Bronchial epithelial cell (primary cell): ENCODE data around the gene TAF6L. TPM values are rescaled to one million over a fixed set of nuclear protein-coding genes. Genes with fewer than 3 reads are reported as not detected.
A peak's percentile ranks its signal among the peaks of the same experiment; 100 is the strongest.

Experiments
- DNase-seq: peaks from one replicate; pipeline ENCODE4 v3.0.0-alpha.2; 2010; ENCODE audit warnings: low read depth
- FAIRE-seq: peaks from 2 replicates; lab custom pipeline; 2011; peaks lifted over from hg19 to GRCh38; lab: Jason Lieb, UNC
- H3K27me3 ChIP-seq: 2 replicates; pipeline ENCODE4 v1.5.1; 2011; ENCODE audit warnings: low read length; ENCODE audit not compliant: control insufficient read depth, insufficient read depth
- H3K36me3 ChIP-seq: 2 replicates; pipeline ENCODE4 v1.5.1; 2011; ENCODE audit warnings: low read length; ENCODE audit not compliant: control insufficient read depth, insufficient read depth
- H3K4me3 ChIP-seq: 2 replicates; pipeline ENCODE4 v1.5.1; 2011; ENCODE audit warnings: mild to moderate bottlenecking, low read depth, low read length, control low read depth
- CTCF ChIP-seq: IDR thresholded peaks from 2 replicates; pipeline ENCODE4 v1.5.1; 2011; ENCODE audit warnings: mild to moderate bottlenecking, moderate library complexity, low read length, control low read depth, inconsistent platforms; ENCODE audit not compliant: insufficient read depth, severe bottlenecking
- total RNA-seq: library from RNA; depleted of rRNA; stranded (reverse); fragments of >200 nt; gene quantifications from 2 replicates; pipeline ENCODE4 v1.2.1, GENCODE V29; 2014

TAF6L gene
- total RNA-seq, 1 donor from 2014 or later: 17.1 TPM

GRCh38 chr11:62787005-62787759, 16.0 kb downstream of the TAF6L start, which contains the start of gene TMEM179B:
Gene TMEM179B (plus strand): TSS chr11:62787402. CDS start chr11:62787432, 30 bp downstream.
- DNase-seq (peak; percentile 96), FAIRE-seq (no peak)
- peak; percentile 87 for TF ChIP-seq CTCF
- H3K36me3 ChIP-seq: peaks cover 3% of the 10 kb centered on the region
- H3K27me3 ChIP-seq: no peaks in the 10 kb centered on the region
- H3K4me3 ChIP-seq: peak within 1 kb of the TSS; percentile 80

DNA sequence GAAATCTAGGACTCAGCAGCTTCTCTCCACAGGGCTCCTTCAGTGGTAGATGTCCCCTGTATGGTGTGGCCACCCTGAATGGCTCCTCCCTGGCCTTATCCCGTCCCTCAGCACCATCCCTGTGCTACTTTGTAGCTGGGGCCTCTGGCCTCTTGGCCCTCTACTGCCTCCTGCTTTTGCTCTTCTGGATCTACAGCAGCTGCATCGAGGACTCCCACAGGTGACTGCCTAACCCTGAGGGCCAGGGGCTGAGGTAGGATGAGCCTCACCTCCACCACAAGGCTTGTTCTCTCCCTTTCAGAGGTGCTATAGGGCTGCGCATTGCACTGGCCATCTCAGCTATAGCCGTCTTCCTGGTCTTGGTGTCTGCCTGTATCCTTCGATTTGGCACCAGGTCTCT, 17.8 kb downstream of the TAF6L start:
- Histone ChIP-seq H3K27me3 (no peaks in the 10 kb centered on the region), H3K4me3 (no peak overlapping the region), H3K36me3 (peaks cover 4% of the 10 kb centered on the region)
- no peak for FAIRE-seq
- DNase-seq: no peak
- TF ChIP-seq CTCF: peak; percentile 5

- H3K4me3 ChIP-seq: no peak overlapping the region
- TF ChIP-seq CTCF: no peak
- no peaks in the 10 kb centered on the region for H3K27me3 ChIP-seq
- peaks cover 8% of the 10 kb centered on the region for H3K36me3 ChIP-seq
- FAIRE-seq (no peak), DNase-seq (no peak)
These were observed 18.4 kb downstream of the TAF6L start for GRCh38 chr11:62789576-62789975.

GRCh38 chr11:62791501-62792201, 20.5 kb downstream of the TAF6L start, which contains the start of gene TMEM223:
Gene TMEM223 (minus strand): TSS chr11:62792006. CDS start chr11:62791994, 12 bp downstream.
- Histone ChIP-seq H3K36me3 (peaks cover 21% of the 10 kb centered on the region), H3K27me3 (no peaks in the 10 kb centered on the region), H3K4me3 (peak within 1 kb of the TSS; percentile 89)
- TF ChIP-seq CTCF: peak; percentile 21
- DNase-seq (peak; percentile 65), FAIRE-seq (no peak)

DNA sequence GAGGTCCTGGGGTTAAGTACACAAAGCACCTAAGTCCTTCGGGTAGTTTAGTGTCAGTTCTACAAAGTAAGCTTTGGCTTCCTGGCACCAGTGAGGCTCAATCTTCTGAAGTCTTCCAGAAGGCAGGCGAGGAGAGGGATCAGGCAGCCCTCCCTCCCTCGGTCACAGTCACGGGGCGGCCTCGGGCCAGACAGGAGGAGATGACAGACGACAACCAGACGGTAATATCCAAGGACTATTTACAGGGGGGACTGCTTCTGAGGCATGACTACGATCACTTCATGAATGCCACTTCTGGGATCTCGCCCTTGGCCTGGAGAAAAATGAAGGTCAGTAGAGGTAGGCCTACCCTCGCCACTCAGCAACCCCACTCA, 21.0 kb downstream of the TAF6L start:
- peaks cover 21% of the 10 kb centered on the region for H3K36me3 ChIP-seq
- no peaks in the 10 kb centered on the region for H3K27me3 ChIP-seq
- TF ChIP-seq CTCF: no peak
- no peak for DNase-seq
- FAIRE-seq: no peak
- no peak overlapping the region for H3K4me3 ChIP-seq
